Measurements from ENCODE around the gene TTC33.

The TTC33 gene

GRCh38 chr5:40685193-40685592, 70.6 kb downstream of the TTC33 start:
- no peak for TF ChIP-seq POLR2A (IDR thresholded peaks at IDR 0.05; ENCODE audit: low read depth, low read length)
- peak; percentile 65 for FAIRE-seq
- no peak for DNase-seq (ENCODE audit: insufficient read length, low spot score)

GRCh38 chr5:40683305-40683704, 72.5 kb downstream of the TTC33 start:
- DNase-seq (ENCODE audit: insufficient read length, low spot score) (no peak), FAIRE-seq (peak; percentile 69)
- TF ChIP-seq POLR2A (IDR thresholded peaks at IDR 0.05; ENCODE audit: low read depth, low read length), result no peak

- DNase-seq (ENCODE audit: insufficient read length, low spot score), result no peak
- peak; percentile 27 for FAIRE-seq
These were observed 73.4 kb downstream of the TTC33 start for GRCh38 chr5:40682154-40683017.

GRCh38 chr5:40681363-40682153, 74.2 kb downstream of the TTC33 start:
- no peak for TF ChIP-seq POLR2A (IDR thresholded peaks at IDR 0.05; ENCODE audit: low read depth, low read length)
- DNase-seq (ENCODE audit: insufficient read length, low spot score) (no peak), FAIRE-seq (no peak)

More at GRCh38 chr5:40682154-40683017, 73.4 kb downstream of the TTC33 start:
- TF ChIP-seq POLR2A (IDR thresholded peaks at IDR 0.05; ENCODE audit: low read depth, low read length), result no peak

GRCh38 chr5:40680741-40681362, 74.9 kb downstream of the TTC33 start:
- DNase-seq (ENCODE audit: insufficient read length, low spot score) (no peak), FAIRE-seq (no peak)
- TF ChIP-seq POLR2A (IDR thresholded peaks at IDR 0.05; ENCODE audit: low read depth, low read length), result no peak

GRCh38 chr5:40679913-40680681, 75.7 kb downstream of the TTC33 start, which contains the start of gene PTGER4:
PTGER4 (plus strand) TSS chr5:40679915; CDS start chr5:40680994, 1,079 bp downstream.
- no peak for DNase-seq (ENCODE audit: insufficient read length, low spot score)
- peak; percentile 61 for TF ChIP-seq POLR2A (IDR thresholded peaks at IDR 0.05; ENCODE audit: low read depth, low read length)
- no peak for FAIRE-seq

- DNase-seq (ENCODE audit: insufficient read length, low spot score) (peak; percentile 99), FAIRE-seq (peak; percentile 27)
- peak; percentile 45 for TF ChIP-seq POLR2A (IDR thresholded peaks at IDR 0.05; ENCODE audit: low read depth, low read length)
These were observed 76.4 kb downstream of the TTC33 start for GRCh38 chr5:40679148-40679912.

- FAIRE-seq, result peak; percentile 85
- no peak for TF ChIP-seq POLR2A (IDR thresholded peaks at IDR 0.05; ENCODE audit: low read depth, low read length)
- no peak for DNase-seq (ENCODE audit: insufficient read length, low spot score)
These were observed 77.2 kb downstream of the TTC33 start for GRCh38 chr5:40678460-40679147.

- no peak for TF ChIP-seq POLR2A (IDR thresholded peaks at IDR 0.05; ENCODE audit: low read depth, low read length)
- FAIRE-seq (no peak), DNase-seq (ENCODE audit: insufficient read length, low spot score) (no peak)
These were observed 77.7 kb downstream of the TTC33 start for GRCh38 chr5:40678026-40678425.

- no peak for TF ChIP-seq POLR2A (IDR thresholded peaks at IDR 0.05; ENCODE audit: low read depth, low read length)
- no peak for FAIRE-seq
- no peak for DNase-seq (ENCODE audit: insufficient read length, low spot score)
These were observed 78.3 kb downstream of the TTC33 start for GRCh38 chr5:40677456-40677855.

GRCh38 chr5:40676613-40677343, 79.0 kb downstream of the TTC33 start:
- no peak for TF ChIP-seq POLR2A (IDR thresholded peaks at IDR 0.05; ENCODE audit: low read depth, low read length)
- DNase-seq (ENCODE audit: insufficient read length, low spot score), result no peak
- FAIRE-seq, result peak; percentile 89

All from H54 (cell line).